Keratinocyte (primary cell): ENCODE results near the gene TXN2.

Source experiments
- CTCF ChIP-seq, 3 experiments: IDR thresholded peaks in 1 of 3; conservative IDR thresholded peaks in 1 of 3; optimal IDR thresholded peaks in 1 of 3; 2 replicates in 2 of 3; 3 replicates in 1 of 3; pipeline versions ENCODE3 to v1.5.1; 2011; ENCODE audit warnings: low read length in 3 of 3, mild to moderate bottlenecking in 3 of 3, moderate library complexity in 2 of 3, control low read depth in 1 of 3, inconsistent platforms in 1 of 3; ENCODE audit not compliant: insufficient read depth in 2 of 3; ENCODE audit errors: extremely low read depth in 1 of 3
- EZH2 ChIP-seq: IDR thresholded peaks from one replicate; pipeline ENCODE4 v1.6.1; 2012; ENCODE audit warnings: inconsistent platforms, mild to moderate bottlenecking, low read length, moderate library complexity

- TF ChIP-seq EZH2 (no peak), CTCF (optimal IDR thresholded peaks at IDR 0.05 in 1 of 3, IDR thresholded peaks at IDR 0.05 in 1 of 3, conservative IDR thresholded peaks at IDR 0.05 in 1 of 3; ENCODE audit: extremely low read depth in 1 of 3, insufficient read depth in 2 of 3, low read length in 3 of 3) (no peak)
Measured at GRCh38 chr22:36467042-36467810, 14.2 kb downstream of the TXN2 start.
